ENCODE results near the gene DISP2.
A peak's percentile ranks its signal among the peaks of the same experiment; 100 is the strongest.

The DISP2 gene

DNA sequence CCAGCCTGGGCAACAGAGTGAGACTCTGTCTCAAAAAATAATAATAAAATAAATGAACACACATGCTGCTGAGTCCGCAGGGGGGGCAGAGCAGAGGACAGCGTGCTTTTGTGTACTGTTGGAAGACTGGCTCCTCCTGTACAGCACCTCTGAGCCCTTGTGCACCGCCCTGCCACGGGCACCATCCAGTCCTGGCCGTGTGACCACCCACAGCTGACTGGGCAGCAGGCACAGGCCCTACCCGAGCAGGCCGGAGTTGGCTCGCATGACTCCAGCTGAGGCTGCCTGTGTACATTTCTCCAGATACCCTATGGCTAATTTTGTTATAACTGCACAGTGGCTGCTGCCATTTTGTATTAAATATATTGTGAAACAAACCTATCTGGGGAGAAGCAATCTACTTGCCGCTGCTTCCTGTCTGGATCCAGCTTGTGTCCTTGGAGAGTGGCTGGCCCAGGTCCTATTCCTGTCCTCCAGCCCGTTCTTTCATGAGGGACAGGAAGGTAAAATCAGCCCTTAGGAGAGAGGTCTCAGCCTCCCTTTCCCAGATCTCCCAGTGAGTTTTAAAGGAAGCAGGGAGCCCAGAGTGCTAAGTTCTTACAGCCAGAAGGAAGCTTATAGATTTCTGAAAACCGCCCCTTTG lies 62.2 kb downstream of the DISP2 start:
- ChIA-PET POLR2A (no interaction called here), CTCF (interaction anchor here (0.8 to 13.9 kb wide), 11 partner anchors 11 to 203 kb away, joined by 3 to 179 read pairs (median 8); partner anchors contain the start of genes CCDC9B and IVD)
- DNase-seq (ENCODE audit: extremely low spot score): no peak
- TF ChIP-seq, protein P1, sequence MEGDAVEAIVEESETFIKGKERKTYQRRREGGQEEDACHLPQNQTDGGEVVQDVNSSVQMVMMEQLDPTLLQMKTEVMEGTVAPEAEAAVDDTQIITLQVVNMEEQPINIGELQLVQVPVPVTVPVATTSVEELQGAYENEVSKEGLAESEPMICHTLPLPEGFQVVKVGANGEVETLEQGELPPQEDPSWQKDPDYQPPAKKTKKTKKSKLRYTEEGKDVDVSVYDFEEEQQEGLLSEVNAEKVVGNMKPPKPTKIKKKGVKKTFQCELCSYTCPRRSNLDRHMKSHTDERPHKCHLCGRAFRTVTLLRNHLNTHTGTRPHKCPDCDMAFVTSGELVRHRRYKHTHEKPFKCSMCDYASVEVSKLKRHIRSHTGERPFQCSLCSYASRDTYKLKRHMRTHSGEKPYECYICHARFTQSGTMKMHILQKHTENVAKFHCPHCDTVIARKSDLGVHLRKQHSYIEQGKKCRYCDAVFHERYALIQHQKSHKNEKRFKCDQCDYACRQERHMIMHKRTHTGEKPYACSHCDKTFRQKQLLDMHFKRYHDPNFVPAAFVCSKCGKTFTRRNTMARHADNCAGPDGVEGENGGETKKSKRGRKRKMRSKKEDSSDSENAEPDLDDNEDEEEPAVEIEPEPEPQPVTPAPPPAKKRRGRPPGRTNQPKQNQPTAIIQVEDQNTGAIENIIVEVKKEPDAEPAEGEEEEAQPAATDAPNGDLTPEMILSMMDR (IDR thresholded peaks at IDR 0.05; ENCODE audit: control extremely low read depth, extremely low read depth, low read depth, missing control alignments): no peak

DNA sequence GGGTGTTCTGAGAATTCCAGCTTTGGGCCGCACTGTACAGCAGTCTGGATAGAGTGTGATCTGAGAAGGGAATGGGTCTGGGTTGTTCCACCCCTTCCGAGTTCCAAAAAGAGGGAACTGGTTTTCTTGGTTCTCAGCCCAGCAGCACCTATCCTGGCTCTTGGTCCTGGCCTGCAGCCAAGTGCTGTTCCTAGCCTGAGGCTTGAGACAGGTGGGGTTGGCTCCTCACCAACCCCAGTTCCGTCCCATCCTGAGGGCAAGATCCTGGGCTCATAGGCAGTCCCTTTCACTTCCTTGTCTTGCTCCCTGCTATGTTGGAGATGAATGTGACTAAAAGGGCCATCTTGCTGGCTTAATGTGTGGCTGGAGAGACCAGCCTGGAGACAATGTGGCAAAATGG lies 62.8 kb downstream of the DISP2 start:
- TF ChIP-seq, protein P1 (IDR thresholded peaks at IDR 0.05; ENCODE audit: control extremely low read depth, extremely low read depth, low read depth, missing control alignments): no peak
- CTCF ChIA-PET: interaction anchor here (0.8 to 13.9 kb wide), 17 partner anchors 10 to 203 kb away, joined by 3 to 179 read pairs (median 7); partner anchors contain the start of genes CCDC9B and IVD
- POLR2A ChIA-PET: no interaction called here
- no peak for DNase-seq (ENCODE audit: extremely low spot score)

DNA sequence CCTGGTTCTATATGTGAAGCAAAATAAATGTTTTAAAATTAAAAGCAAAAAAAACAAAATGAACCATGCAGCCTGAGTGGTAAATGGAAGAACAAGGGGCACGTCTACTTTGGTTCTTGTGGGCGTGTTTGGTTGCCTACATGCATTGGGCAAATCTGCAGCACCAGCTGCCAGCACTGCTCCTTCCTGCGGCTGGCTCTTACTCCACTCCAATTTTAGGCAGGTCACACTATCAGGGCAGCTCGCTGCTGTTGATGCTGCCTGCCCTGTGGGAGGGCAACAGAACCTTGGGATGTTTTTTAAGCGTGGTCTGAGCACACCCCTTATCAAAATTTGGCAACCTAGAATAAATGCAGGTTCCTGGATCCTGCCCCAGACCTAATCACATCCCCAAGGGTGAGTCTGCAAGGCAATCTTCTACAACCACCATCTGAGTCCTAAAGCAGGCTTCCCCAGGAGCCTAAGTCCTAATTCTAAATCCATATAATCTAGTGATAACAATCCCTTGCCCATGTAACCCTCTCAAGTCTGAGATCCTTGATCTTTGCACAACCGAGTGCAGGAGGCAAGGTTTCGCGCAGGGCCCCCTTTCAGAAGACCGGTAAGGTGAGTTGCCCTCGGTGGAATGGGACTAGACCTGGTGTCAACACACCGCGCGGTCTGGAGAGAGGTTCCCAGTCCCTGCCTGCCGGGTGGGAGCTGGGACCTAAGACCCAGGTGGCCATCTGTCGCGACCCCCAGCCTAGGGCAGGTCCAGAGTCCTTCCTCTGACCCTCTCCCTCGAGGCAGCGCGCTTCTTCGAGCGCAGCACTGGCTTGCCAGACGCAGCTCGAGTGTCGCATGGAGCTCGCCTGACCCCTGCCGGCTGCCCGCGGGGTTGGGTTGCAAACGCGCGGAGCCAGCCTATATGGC lies 63.5 kb downstream of the DISP2 start:
- TF ChIP-seq, protein P1 (IDR thresholded peaks at IDR 0.05; ENCODE audit: control extremely low read depth, extremely low read depth, low read depth, missing control alignments): peak; percentile 94
- ChIA-PET CTCF (interaction anchor here (0.6 to 13.9 kb wide), 33 partner anchors 8 to 204 kb away, joined by 3 to 179 read pairs (median 5); partner anchors contain the start of genes CCDC9B, IVD and KNSTRN), POLR2A (interaction anchor here (0.6 kb wide), 1 partner anchor 46 kb away, joined by 4 read pairs; no protein-coding TSS in a partner anchor)
- DNase-seq (ENCODE audit: extremely low spot score): peak; percentile 91

DNA sequence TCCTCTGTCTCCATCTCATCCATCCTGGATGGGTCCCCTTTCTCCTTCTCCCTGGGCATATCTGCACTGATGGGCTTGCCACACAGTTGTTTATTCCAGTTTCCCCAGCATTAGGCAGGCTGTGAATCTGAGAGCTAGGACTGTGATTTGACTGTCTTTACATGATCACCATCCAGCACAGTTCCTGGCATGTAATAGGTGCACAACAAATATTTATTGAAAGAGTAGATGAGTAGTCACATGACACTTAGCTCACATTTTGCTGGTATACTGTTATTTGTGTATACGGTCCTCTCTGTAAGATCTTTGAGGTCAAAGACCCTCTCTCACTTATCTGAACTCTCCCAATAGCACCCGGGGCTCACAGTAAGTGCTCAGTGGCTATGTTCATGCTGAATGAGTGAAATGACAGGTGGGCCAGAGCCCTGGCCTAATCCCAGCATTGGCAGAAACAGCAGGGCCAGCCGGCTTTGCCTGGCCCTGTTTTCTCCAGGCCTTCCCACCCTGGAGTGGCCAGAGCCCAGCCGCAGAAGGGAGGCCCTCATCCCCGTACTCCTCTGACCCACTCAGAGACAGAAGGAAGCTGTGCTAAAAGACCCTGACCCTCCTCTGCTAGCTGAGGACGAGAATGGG lies 66.6 kb downstream of the DISP2 start:
- DNase-seq (ENCODE audit: extremely low spot score): no peak
- CTCF ChIA-PET: interaction anchor here (0.9 to 13.9 kb wide), 9 partner anchors 18 to 150 kb away, joined by 3 to 179 read pairs (median 8); partner anchors contain the start of genes IVD and KNSTRN
- TF ChIP-seq, protein P1 (IDR thresholded peaks at IDR 0.05; ENCODE audit: control extremely low read depth, extremely low read depth, low read depth, missing control alignments): no peak
- POLR2A ChIA-PET: no interaction called here

DNA sequence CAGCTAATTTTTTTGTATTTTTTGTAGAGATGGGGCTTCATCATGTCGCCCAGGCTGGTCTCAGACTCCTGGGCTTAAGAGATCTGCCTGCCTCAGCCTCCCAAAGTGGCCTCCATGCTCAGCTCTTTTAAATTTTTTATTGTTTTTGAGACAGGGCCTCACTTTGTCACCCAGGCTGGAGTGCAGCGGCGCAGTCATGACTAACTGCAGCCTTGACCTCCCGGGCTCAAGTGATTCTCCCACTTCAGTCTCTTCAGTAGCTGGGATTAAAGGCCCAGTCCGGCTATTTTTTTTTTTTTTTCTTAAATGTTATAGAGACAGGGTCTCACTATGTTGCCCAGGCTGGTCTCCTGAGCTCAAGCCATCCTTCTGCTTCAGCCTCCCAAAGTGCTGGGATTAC lies 67.7 kb downstream of the DISP2 start:
- CTCF ChIA-PET: interaction anchor here (0.9 to 13.9 kb wide), 12 partner anchors 12 to 152 kb away, joined by 3 to 179 read pairs (median 6); partner anchors contain the start of genes IVD and KNSTRN
- POLR2A ChIA-PET: no interaction called here
- no peak for DNase-seq (ENCODE audit: extremely low spot score)
- TF ChIP-seq, protein P1 (IDR thresholded peaks at IDR 0.05; ENCODE audit: control extremely low read depth, extremely low read depth, low read depth, missing control alignments): no peak

DNA sequence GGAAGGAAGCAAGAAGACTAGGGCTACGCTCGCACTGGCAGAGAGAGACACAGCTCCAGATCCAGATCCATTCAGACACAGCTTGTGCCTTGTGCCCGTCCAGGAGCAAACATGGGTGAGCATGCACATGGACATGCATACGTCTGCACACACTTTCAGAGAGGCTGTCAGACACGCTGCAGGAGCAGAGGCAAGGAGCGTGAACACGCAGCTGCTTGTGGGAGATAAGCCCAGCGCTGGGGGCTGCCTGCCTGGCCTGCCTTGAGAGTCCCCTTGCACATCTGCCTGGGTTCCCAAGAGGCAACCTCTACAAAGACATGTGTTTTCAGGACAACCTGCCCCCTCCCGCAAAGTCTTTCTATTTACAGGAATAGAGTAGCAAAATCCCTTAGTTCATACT lies 69.2 kb downstream of the DISP2 start:
- ChIA-PET POLR2A (no interaction called here), CTCF (interaction anchor here (1.3 to 8.7 kb wide), 4 partner anchors 14 to 117 kb away, joined by 4 to 125 read pairs (median 14); no protein-coding TSS in a partner anchor)
- TF ChIP-seq, protein P1 (IDR thresholded peaks at IDR 0.05; ENCODE audit: control extremely low read depth, extremely low read depth, low read depth, missing control alignments): no peak
- no peak for DNase-seq (ENCODE audit: extremely low spot score)
